ENCODE measurements around the gene KCNH1. TPM values are rescaled to one million over a fixed set of nuclear protein-coding genes. Genes with fewer than 3 reads are reported as not detected.

KCNH1 gene
- total and polyA plus RNA-seq, 9 of the 15 experiments (the other 6 are each of a cell fraction or from before 2014, with no cell fraction given): not detected

DNA sequence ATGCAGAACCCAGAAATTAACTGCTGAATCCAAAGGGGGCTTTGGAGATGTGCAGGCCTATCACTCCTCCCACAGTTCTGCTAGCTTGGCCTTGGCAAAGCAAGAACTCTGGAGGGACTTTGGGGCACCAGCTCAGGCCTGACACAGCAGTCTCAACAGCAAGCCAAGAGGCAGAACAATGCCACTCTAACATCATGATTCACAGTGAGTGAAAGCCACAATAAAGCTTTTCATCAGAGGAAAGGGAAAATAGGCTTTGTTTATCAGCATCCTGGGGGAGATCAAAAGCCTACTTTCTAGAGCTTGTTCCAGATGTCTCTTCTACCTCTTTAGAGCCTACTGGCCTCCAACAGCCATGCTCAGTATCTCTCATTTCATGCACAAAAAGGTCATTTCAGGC is 283.4 kb downstream of the KCNH1 start:
- Histone ChIP-seq H3K36me3 (ENCODE audit: control insufficient read depth, insufficient read depth, low read length) (no peaks in the 10 kb centered on the region), H3K4me1 (replicated peaks in 1 of 2; ENCODE audit: control insufficient read depth in 2 of 2, insufficient read depth in 2 of 2, low read length in 2 of 2) (no peaks in the 10 kb centered on the region), H3K9ac (ENCODE audit: insufficient read depth in 1 of 2, low read depth in 2 of 2, low read length in 2 of 2) (no peak overlapping the region), H3K9me3 (replicated peaks; ENCODE audit: control insufficient read depth, insufficient read depth, low read depth, low read length) (no peaks in the 10 kb centered on the region), H3K9me1 (ENCODE audit: control insufficient read depth, insufficient read depth, low read length) (no peaks in the 10 kb centered on the region), H3K27me3 (ENCODE audit: control insufficient read depth in 2 of 2, insufficient read depth in 2 of 2, low read length in 2 of 2) (no peaks in the 10 kb centered on the region), H3K4me2 (ENCODE audit: insufficient read depth, low read length) (no peak overlapping the region), H2AFZ (ENCODE audit: low read depth, low read length) (no peak overlapping the region), H3K27ac (ENCODE audit: extremely low read depth, low read depth, low read length) (no peak overlapping the region), H3K79me2 (ENCODE audit: control insufficient read depth, insufficient read depth, low read length) (no peaks in the 10 kb centered on the region), H4K20me1 (replicated peaks; ENCODE audit: control insufficient read depth, insufficient read depth, low read length) (no peaks in the 10 kb centered on the region), H3K4me3 (no peak overlapping the region)
- TF ChIP-seq RCOR1 (IDR thresholded peaks at IDR 0.05; ENCODE audit: borderline replicate concordance in 1 of 2, low read depth in 2 of 2, low read length in 2 of 2) (no peak), ZNF699 (CRISPR knock-in tag; IDR thresholded peaks at IDR 0.05; ENCODE audit: insufficient replicate concordance) (no peak), ZNF124 (CRISPR knock-in tag; IDR thresholded peaks at IDR 0.05) (no peak), NEUROD1 (IDR thresholded peaks at IDR 0.05; ENCODE audit: borderline replicate concordance, low read depth, low read length, partially characterized antibody) (no peak), POLR3A (IDR thresholded peaks at IDR 0.05; ENCODE audit: borderline replicate concordance, extremely low read depth, insufficient read depth, insufficient read length) (no peak), SP1 (CRISPR knock-in tag; IDR thresholded peaks at IDR 0.05) (no peak), NCOA1 (IDR thresholded peaks at IDR 0.05; ENCODE audit: low read depth) (no peak)
- TF ChIP-seq, protein P1, sequence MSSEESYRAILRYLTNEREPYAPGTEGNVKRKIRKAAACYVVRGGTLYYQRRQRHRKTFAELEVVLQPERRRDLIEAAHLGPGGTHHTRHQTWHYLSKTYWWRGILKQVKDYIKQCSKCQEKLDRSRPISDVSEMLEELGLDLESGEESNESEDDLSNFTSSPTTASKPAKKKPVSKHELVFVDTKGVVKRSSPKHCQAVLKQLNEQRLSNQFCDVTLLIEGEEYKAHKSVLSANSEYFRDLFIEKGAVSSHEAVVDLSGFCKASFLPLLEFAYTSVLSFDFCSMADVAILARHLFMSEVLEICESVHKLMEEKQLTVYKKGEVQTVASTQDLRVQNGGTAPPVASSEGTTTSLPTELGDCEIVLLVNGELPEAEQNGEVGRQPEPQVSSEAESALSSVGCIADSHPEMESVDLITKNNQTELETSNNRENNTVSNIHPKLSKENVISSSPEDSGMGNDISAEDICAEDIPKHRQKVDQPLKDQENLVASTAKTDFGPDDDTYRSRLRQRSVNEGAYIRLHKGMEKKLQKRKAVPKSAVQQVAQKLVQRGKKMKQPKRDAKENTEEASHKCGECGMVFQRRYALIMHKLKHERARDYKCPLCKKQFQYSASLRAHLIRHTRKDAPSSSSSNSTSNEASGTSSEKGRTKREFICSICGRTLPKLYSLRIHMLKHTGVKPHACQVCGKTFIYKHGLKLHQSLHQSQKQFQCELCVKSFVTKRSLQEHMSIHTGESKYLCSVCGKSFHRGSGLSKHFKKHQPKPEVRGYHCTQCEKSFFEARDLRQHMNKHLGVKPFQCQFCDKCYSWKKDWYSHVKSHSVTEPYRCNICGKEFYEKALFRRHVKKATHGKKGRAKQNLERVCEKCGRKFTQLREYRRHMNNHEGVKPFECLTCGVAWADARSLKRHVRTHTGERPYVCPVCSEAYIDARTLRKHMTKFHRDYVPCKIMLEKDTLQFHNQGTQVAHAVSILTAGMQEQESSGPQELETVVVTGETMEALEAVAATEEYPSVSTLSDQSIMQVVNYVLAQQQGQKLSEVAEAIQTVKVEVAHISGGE (CRISPR knock-in tag; IDR thresholded peaks at IDR 0.05): no peak
- no peak for FAIRE-seq
- intact Hi-C loops (cut with micrococcal nuclease): no loop called here
- ChIA-PET POLR2A (no interaction called here), CTCF (ENCODE audit: low intra/inter-chr PET ratio) (no interaction called here)
- BruUV-seq (replicated peaks): no TSS peak
- in situ Hi-C loops (cut with MboI): no loop called here
- no peak for DNase-seq (ENCODE audit: extremely low read depth in 1 of 4, low spot score in 3 of 4)
- ATAC-seq: no peak
